HK-2 (cell line): Measurements from ENCODE around the gene MDK.
"Not testable (repeated sequence)": the region's sequence is repeated elsewhere in the genome, so short reads cannot be mapped to it uniquely, and the experiment has no call there.

Experiments
- DNase-seq: peaks from one replicate; pipeline ENCODE4 v3.0.0-alpha.2; 2018; ENCODE audit not compliant: unreplicated experiment

MDK gene

GRCh38 chr11:46367244-46367915 is 14.1 kb upstream of the MDK start:
- no peak for DNase-seq

- no peak for DNase-seq
Measured at GRCh38 chr11:46367916-46368267, 13.6 kb upstream of the MDK start.

- DNase-seq: peak; percentile 85
Measured at GRCh38 chr11:46369458-46370152, 11.9 kb upstream of the MDK start.

GRCh38 chr11:46370253-46370652 is 11.2 kb upstream of the MDK start:
- no peak for DNase-seq

GRCh38 chr11:46371262-46371661 is 10.2 kb upstream of the MDK start:
- DNase-seq: not testable (repeated sequence)

GRCh38 chr11:46372086-46372485 is 9.4 kb upstream of the MDK start:
- DNase-seq: no peak

GRCh38 chr11:46372501-46372900 is 9.0 kb upstream of the MDK start:
- not testable (repeated sequence) for DNase-seq

GRCh38 chr11:46373787-46374740 is 7.4 kb upstream of the MDK start:
- no peak for DNase-seq

GRCh38 chr11:46374815-46375214 is 6.7 kb upstream of the MDK start:
- no peak for DNase-seq

- DNase-seq: no peak
Measured at GRCh38 chr11:46375392-46376101, 5.9 kb upstream of the MDK start.

GRCh38 chr11:46376258-46377050 is 5.0 kb upstream of the MDK start:
- DNase-seq: no peak

- no peak for DNase-seq
Measured at GRCh38 chr11:46377290-46377689, 4.2 kb upstream of the MDK start.

- DNase-seq: no peak
Measured at GRCh38 chr11:46377831-46378230, 3.6 kb upstream of the MDK start.

GRCh38 chr11:46378296-46378695 is 3.2 kb upstream of the MDK start:
- DNase-seq: no peak

- no peak for DNase-seq
Measured at GRCh38 chr11:46378811-46379481, 2.5 kb upstream of the MDK start.

- DNase-seq: not testable (repeated sequence)
Measured at GRCh38 chr11:46379482-46380293, 1.8 kb upstream of the MDK start.

- DNase-seq: peak; percentile 54
Measured at GRCh38 chr11:46380340-46381047, 975 bp upstream of the MDK start.

- peak; percentile 38 for DNase-seq
Measured at GRCh38 chr11:46381819-46382645, 563 bp downstream of the MDK start.
